Common myeloid progenitor, CD34-positive (primary cell): ENCODE data around the gene HSD17B4.

Experiments used
- CTCF ChIA-PET: fragments of 350-600 bp; sonication (Branson Sonifier 250); formaldehyde crosslinking; loops from one replicate; lab custom pipeline; 2021; ENCODE audit warnings: antibody characterized with exemption; lab: Charles Lee
- POLR2A ChIA-PET: fragments of 350-600 bp; sonication (Branson Sonifier 250); formaldehyde crosslinking; loops from one replicate; lab custom pipeline; 2021; ENCODE audit warnings: antibody characterized with exemption; lab: Charles Lee
- DNase-seq, 3 donors: peaks; one replicate each; pipeline versions ENCODE4 v3.0.0 to v3.0.0-alpha.2; 2013
- H3K27ac ChIP-seq, 2 experiments: 1 replicate in 1 of 2; 2 replicates in 1 of 2; pipeline ENCODE4 v1.7.0; 2013; ENCODE audit warnings: inconsistent platforms in 2 of 2, low read length in 2 of 2, mild to moderate bottlenecking in 2 of 2, low read depth in 1 of 2, moderate library complexity in 1 of 2; ENCODE audit not compliant: severe bottlenecking in 2 of 2, insufficient read depth in 1 of 2, poor library complexity in 1 of 2
- H3K27me3 ChIP-seq, 5 experiments: replicated peaks in 2 of 5; 1 replicate in 3 of 5; 2 replicates in 2 of 5; pipeline versions ENCODE4 v1.6.1 to v1.7.0; 2013; ENCODE audit warnings: low read length in 4 of 5, mild to moderate bottlenecking in 2 of 5, moderate library complexity in 2 of 5, inconsistent platforms in 1 of 5; ENCODE audit not compliant: insufficient read depth in 5 of 5, control insufficient read depth in 4 of 5
- H3K36me3 ChIP-seq, 4 experiments: 1 replicate in 2 of 4; 2 replicates in 2 of 4; pipeline versions ENCODE4 v1.6.1 to v1.7.0; 2013; ENCODE audit warnings: low read length in 3 of 4, control low read depth in 1 of 4, mild to moderate bottlenecking in 1 of 4; ENCODE audit not compliant: control insufficient read depth in 4 of 4, insufficient read depth in 4 of 4
- H3K4me1 ChIP-seq, 4 experiments: 1 replicate in 3 of 4; 2 replicates in 1 of 4; pipeline versions ENCODE4 v1.6.1 to v1.7.1; 2013; ENCODE audit warnings: low read length in 3 of 4, mild to moderate bottlenecking in 3 of 4, control low read depth in 1 of 4, inconsistent platforms in 1 of 4, moderate library complexity in 1 of 4; ENCODE audit not compliant: control insufficient read depth in 4 of 4, insufficient read depth in 4 of 4; ENCODE audit errors: control extremely low read depth in 1 of 4
- H3K4me3 ChIP-seq, 7 experiments: 1 replicate in 4 of 7; 2 replicates in 3 of 7; pipeline versions ENCODE4 v1.5.1 to v1.7.0; 2013; ENCODE audit warnings: mild to moderate bottlenecking in 7 of 7, low read length in 6 of 7, moderate library complexity in 6 of 7, inconsistent platforms in 2 of 7, low read depth in 2 of 7, control low read depth in 1 of 7; ENCODE audit not compliant: insufficient read depth in 4 of 7, control insufficient read depth in 1 of 7; ENCODE audit errors: extremely low read depth in 1 of 7
- H3K9me3 ChIP-seq, 5 experiments: 1 replicate in 4 of 5; 2 replicates in 1 of 5; pipeline versions ENCODE4 v1.6.1 to v1.7.1; 2013; ENCODE audit warnings: low read length in 4 of 5, mild to moderate bottlenecking in 2 of 5, inconsistent platforms in 1 of 5, low read depth in 1 of 5, moderate library complexity in 1 of 5; ENCODE audit not compliant: control insufficient read depth in 4 of 5, insufficient read depth in 2 of 5; ENCODE audit errors: control extremely low read depth in 1 of 5
- WGBS: methylation state at CpG from one replicate; pipeline ENCODE4 v1.1.5; 2013; ENCODE audit not compliant: insufficient coverage; 5-methylcytosine and 5-hydroxymethylcytosine counted together

The HSD17B4 gene

DNA sequence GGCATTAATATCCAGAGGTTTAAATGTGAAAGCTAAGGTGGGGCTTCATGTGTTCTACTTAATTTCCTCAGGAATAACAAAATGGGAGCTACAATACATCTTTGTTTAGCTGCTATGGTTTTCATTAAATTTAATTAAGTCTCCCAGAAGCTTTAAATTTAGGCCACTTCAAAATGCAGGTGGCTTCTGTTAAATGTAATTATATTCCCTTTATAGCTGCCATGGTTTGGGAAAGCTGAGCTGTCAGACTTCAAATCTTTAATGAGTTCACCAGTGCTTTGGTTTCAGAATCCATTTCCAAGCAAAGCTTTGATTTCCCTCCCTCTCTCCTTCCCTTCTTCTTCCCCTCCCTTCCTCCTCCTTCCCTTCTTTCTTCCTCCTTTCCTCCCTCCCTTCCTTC lies 118.6 kb downstream of the HSD17B4 start:
- Histone ChIP-seq H3K27me3 (peaks cover 0 to 3% (median 0%) of the 10 kb centered on the region in 5 experiments), H3K4me1 (no peaks in the 10 kb centered on the region), H3K9me3 (no peaks in the 10 kb centered on the region), H3K4me3 (no peak overlapping the region), H3K36me3 (no peaks in the 10 kb centered on the region), H3K27ac (no peak overlapping the region)
- ChIA-PET CTCF (no interaction called here), POLR2A (no interaction called here)
- DNase-seq, result no peak

GRCh38 chr5:119578937-119579336 lies 126.6 kb downstream of the HSD17B4 start:
- no peak overlapping the region for H3K27ac ChIP-seq
- POLR2A ChIA-PET, result no interaction called here
- no peaks in the 10 kb centered on the region for H3K4me1 ChIP-seq
- no peaks in the 10 kb centered on the region for H3K36me3 ChIP-seq
- H3K9me3 ChIP-seq, result no peaks in the 10 kb centered on the region
- CTCF ChIA-PET, result no interaction called here
- peak; percentile 25 to 58 (median 57) for DNase-seq
- no peaks in the 10 kb centered on the region for H3K27me3 ChIP-seq
- H3K4me3 ChIP-seq, result no peak overlapping the region
- WGBS, result 50% methylated on average over 2 of the region's 3 CpGs

DNA sequence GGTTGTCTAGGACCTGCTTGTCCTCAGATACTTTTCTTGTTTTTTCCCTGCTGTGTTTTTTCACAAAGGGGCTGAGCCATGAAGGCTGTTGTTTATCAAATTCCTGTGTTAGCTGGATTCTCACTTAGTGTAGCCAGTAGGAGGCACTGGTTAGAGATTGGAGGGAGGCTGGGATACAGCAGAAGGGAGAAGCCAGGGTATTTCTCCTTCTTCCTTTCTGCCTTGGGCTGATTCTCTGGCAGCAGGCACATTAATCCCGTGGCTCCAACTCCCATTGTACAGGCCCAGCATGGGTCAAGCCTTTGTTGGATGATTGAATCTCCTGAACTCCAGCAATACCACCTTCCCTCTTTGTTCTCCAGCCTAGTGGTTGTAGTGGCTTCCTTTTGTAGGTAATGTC lies 130.7 kb downstream of the HSD17B4 start:
- POLR2A ChIA-PET, result no interaction called here
- no peak overlapping the region for H3K27ac ChIP-seq
- no peaks in the 10 kb centered on the region for H3K36me3 ChIP-seq
- no peaks in the 10 kb centered on the region for H3K9me3 ChIP-seq
- CTCF ChIA-PET, result no interaction called here
- DNase-seq, result no peak
- no peaks in the 10 kb centered on the region for H3K4me1 ChIP-seq
- no peaks in the 10 kb centered on the region for H3K27me3 ChIP-seq
- H3K4me3 ChIP-seq, result no peak overlapping the region
- WGBS, result no CpG with 5 or more reads among the region's 1 CpG

DNA sequence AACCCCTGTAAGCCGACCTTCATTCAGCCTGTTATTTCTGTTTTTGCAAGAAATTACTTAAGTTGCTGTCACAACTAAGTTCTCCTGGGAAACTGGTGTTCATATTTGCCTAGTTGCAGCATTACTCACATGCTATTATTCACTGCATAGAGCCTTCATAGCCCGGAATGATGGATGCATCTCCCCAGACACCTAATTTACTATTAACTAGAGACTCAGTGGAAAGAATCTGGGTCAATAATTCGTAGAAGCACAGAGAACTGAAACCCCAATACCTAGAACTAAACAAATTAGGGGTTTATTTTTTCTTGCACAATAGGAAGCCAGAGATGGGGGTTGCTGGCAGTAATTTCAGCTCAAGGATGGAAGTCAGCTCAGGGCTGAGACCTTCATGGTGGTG lies 131.4 kb downstream of the HSD17B4 start:
- 87% methylated on average over 2 of the region's 3 CpGs for WGBS
- Histone ChIP-seq H3K4me3 (no peak overlapping the region), H3K27ac (no peak overlapping the region), H3K4me1 (no peaks in the 10 kb centered on the region), H3K9me3 (no peaks in the 10 kb centered on the region), H3K36me3 (no peaks in the 10 kb centered on the region), H3K27me3 (no peaks in the 10 kb centered on the region)
- DNase-seq, result no peak
- CTCF ChIA-PET, result no interaction called here
- POLR2A ChIA-PET, result no interaction called here
